Activated CD8-positive, alpha-beta T cell treated with anti-CD3 and anti-CD28 coated beads for 36 hours (primary cell): ENCODE results near the gene ARHGAP44. TPM values are rescaled to one million over a fixed set of nuclear protein-coding genes. Genes with fewer than 3 reads are reported as not detected.

ENCODE experiments used
- ATAC-seq: fragments of 200-7000 bp; cut with Tn5 transposase; one replicate; pipeline ENCODE4 v1.10.0; 2021; ENCODE audit warnings: mild to moderate bottlenecking, moderate library complexity
- CTCF ChIA-PET: fragments of 350-600 bp; sonication (Branson Sonifier 250); formaldehyde crosslinking; loops from one replicate; lab custom pipeline; 2021; ENCODE audit warnings: antibody characterized with exemption; lab: Charles Lee
- POLR2A ChIA-PET: fragments of 350-600 bp; sonication (Branson Sonifier 250); formaldehyde crosslinking; loops from one replicate; lab custom pipeline; 2021; ENCODE audit warnings: antibody characterized with exemption; lab: Charles Lee
- DNase-seq: peaks from one replicate; pipeline ENCODE4 v3.0.0-alpha.2; 2020
- H3K27ac Mint-ChIP-seq: one replicate; pipeline ENCODE4 v1.8.0; 2021; ENCODE audit warnings: mild to moderate bottlenecking, mixed read lengths
- H3K27me3 Mint-ChIP-seq: one replicate; pipeline ENCODE4 v1.8.0; 2021; ENCODE audit warnings: mixed read lengths
- H3K36me3 Mint-ChIP-seq: one replicate; pipeline ENCODE4 v1.8.0; 2021; ENCODE audit warnings: low read depth, mixed read lengths
- H3K4me1 Mint-ChIP-seq: one replicate; pipeline ENCODE4 v1.8.0; 2021; ENCODE audit warnings: low read depth, mixed read lengths
- H3K4me3 Mint-ChIP-seq: one replicate; pipeline ENCODE4 v1.8.0; 2021; ENCODE audit warnings: mild to moderate bottlenecking, moderate library complexity, mixed read lengths
- H3K9me3 Mint-ChIP-seq: one replicate; pipeline ENCODE4 v1.8.0; 2021; ENCODE audit warnings: mixed read lengths
- intact Hi-C: fragments of 100-400 bp; cut with micrococcal nuclease; formaldehyde crosslinking; loops from one replicate; pipeline ENCODE4 v1.10.0; 2022
- total RNA-seq, 2 experiments: library from RNA; stranded (reverse); gene quantifications; one replicate each; pipeline ENCODE4 v1.2.3, GENCODE V29; 2021
- TF ChIP-seq, protein P1 (sequence below): fragments of 200-600 bp; IDR thresholded peaks from one replicate; pipeline ENCODE4 v1.8.0; 2022; ENCODE audit warnings: antibody characterized with exemption, mild to moderate bottlenecking

ARHGAP44 gene
- total RNA-seq, 2 experiments from 2014 or later, result 0.22 to 0.50 TPM

DNA sequence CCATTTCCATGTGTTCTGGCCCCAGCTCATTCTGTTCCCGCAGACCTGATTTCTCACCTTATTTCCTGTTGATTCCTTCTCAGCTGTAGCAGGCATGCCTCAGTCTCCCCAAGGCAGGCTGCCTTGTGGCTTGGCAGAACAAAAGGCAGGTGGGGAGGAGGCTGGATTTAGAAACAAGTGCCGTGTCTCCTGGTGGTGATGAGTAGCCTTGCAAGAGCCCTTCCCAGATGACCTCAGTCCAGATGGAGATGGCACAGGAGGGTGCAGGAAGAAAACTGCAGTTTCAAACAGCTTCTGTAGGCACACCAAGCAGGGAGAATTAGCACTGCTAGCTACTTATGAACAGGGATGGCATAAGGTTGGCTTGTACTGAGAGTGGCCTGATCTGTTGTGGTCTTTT lies 64.6 kb downstream of the ARHGAP44 start:
- ATAC-seq (no peak), DNase-seq (no peak)
- Mint-ChIP-seq H3K36me3 (no peaks in the 10 kb centered on the region), H3K27me3 (no peaks in the 10 kb centered on the region), H3K4me1 (no peaks in the 10 kb centered on the region), H3K27ac (no peak overlapping the region), H3K4me3 (no peak overlapping the region), H3K9me3 (no peaks in the 10 kb centered on the region)
- ChIA-PET CTCF (no interaction called here), POLR2A (no interaction called here)
- intact Hi-C loops, result no loop called here
- TF ChIP-seq, protein P1, sequence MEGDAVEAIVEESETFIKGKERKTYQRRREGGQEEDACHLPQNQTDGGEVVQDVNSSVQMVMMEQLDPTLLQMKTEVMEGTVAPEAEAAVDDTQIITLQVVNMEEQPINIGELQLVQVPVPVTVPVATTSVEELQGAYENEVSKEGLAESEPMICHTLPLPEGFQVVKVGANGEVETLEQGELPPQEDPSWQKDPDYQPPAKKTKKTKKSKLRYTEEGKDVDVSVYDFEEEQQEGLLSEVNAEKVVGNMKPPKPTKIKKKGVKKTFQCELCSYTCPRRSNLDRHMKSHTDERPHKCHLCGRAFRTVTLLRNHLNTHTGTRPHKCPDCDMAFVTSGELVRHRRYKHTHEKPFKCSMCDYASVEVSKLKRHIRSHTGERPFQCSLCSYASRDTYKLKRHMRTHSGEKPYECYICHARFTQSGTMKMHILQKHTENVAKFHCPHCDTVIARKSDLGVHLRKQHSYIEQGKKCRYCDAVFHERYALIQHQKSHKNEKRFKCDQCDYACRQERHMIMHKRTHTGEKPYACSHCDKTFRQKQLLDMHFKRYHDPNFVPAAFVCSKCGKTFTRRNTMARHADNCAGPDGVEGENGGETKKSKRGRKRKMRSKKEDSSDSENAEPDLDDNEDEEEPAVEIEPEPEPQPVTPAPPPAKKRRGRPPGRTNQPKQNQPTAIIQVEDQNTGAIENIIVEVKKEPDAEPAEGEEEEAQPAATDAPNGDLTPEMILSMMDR, result no peak

DNA sequence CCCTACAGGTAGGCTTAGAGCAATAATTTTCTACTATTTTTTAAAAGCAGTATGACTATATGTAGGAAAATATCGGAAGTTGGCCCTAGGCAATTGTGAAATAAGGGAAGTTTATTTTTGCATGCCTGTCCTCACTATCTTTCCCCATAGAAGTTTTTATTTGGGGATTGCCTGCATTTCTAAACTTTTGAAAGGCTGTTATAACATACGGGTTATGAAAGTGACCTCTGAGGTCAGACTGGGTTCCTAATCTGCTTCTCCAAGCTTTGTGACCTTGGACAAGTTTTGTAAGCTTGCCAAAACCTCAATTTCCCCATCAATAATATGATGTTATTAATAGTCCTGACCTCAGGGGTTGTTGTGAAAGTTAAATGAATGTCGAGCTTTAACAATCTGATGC lies 67.1 kb downstream of the ARHGAP44 start:
- Mint-ChIP-seq H3K9me3 (no peaks in the 10 kb centered on the region), H3K36me3 (no peaks in the 10 kb centered on the region), H3K4me3 (no peak overlapping the region), H3K27ac (no peak overlapping the region), H3K4me1 (no peaks in the 10 kb centered on the region), H3K27me3 (no peaks in the 10 kb centered on the region)
- intact Hi-C loops, result no loop called here
- ATAC-seq (no peak), DNase-seq (no peak)
- TF ChIP-seq, protein P1, result no peak
- ChIA-PET POLR2A (no interaction called here), CTCF (no interaction called here)

DNA sequence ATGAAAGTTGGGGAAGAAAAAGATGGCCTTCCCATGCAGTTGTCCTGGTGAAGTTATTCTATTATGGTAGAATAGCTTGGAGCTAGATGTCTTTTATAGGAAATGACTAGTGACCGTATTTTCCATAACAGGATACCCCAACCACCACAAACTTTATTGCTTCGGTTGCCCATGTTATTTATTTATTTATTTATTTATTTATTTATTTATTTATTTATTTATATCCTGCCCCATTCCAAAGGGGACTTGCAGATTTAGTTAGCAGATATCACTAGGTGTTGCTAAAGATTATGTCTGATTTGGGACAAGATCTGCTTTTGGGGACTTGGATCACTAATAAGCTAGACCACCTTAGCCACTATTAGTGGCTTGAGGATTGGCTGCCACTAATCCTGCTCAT lies 68.3 kb downstream of the ARHGAP44 start:
- Mint-ChIP-seq H3K9me3 (no peaks in the 10 kb centered on the region), H3K27me3 (no peaks in the 10 kb centered on the region), H3K4me1 (no peaks in the 10 kb centered on the region), H3K27ac (no peak overlapping the region), H3K4me3 (no peak overlapping the region), H3K36me3 (no peaks in the 10 kb centered on the region)
- intact Hi-C loops, result no loop called here
- TF ChIP-seq, protein P1, result no peak
- POLR2A ChIA-PET, result no interaction called here
- ATAC-seq (no peak), DNase-seq (no peak)
- CTCF ChIA-PET, result no interaction called here

DNA sequence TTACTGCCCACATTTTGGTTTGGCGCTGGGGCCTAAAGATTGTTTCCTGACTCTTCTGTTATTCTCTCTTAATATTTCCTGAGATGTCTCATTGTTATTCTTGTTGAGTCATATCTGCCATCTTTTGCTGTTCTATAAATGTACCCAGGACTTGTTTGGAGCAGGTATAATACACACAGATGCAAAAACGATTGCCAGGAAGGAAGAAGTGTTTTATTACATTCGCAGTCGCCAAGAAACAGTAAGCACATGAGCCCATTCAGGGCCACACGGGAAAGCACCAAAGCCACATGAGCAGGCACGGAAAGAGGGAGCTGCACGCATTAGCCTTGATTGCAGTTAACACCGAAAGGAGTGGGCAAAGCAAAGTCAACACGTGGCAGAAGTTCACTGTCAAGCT lies 70.2 kb downstream of the ARHGAP44 start:
- H3K4me3 Mint-ChIP-seq, result no peak overlapping the region
- no peaks in the 10 kb centered on the region for H3K9me3 Mint-ChIP-seq
- DNase-seq (no peak), ATAC-seq (no peak)
- H3K36me3 Mint-ChIP-seq, result no peaks in the 10 kb centered on the region
- H3K4me1 Mint-ChIP-seq, result no peaks in the 10 kb centered on the region
- TF ChIP-seq, protein P1, result no peak
- ChIA-PET POLR2A (no interaction called here), CTCF (no interaction called here)
- H3K27ac Mint-ChIP-seq, result no peak overlapping the region
- no peaks in the 10 kb centered on the region for H3K27me3 Mint-ChIP-seq
- intact Hi-C loops, result no loop called here

DNA sequence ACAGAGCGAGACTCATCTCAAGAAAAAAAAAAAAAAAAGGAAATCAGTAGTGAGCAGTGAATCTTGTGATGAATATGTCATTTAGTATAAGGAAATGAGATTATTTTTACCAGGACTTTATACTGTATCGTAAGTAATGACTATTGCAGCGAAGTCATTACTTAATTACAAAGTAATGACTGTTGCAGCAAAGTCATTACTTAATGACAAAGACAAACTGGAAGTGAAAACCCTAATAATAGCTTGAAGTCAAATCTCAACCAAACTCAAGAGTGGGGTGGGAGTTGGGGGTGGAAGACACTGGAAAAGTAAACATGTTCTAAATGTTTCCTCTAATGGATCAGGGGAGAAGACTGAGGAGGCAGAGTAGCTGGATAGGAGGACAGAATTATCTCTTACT lies 76.5 kb downstream of the ARHGAP44 start:
- POLR2A ChIA-PET, result no interaction called here

More for the DNA sequence above, 76.5 kb downstream of the ARHGAP44 start:
- Mint-ChIP-seq H3K36me3 (no peaks in the 10 kb centered on the region), H3K27ac (no peak overlapping the region), H3K4me3 (no peak overlapping the region), H3K27me3 (no peaks in the 10 kb centered on the region), H3K9me3 (peaks cover 2% of the 10 kb centered on the region), H3K4me1 (no peaks in the 10 kb centered on the region)
- ATAC-seq, result no peak
- no peak for DNase-seq
- TF ChIP-seq, protein P1, result no peak
- CTCF ChIA-PET, result no interaction called here
- intact Hi-C loops, result no loop called here
